Right lobe of liver (tissue), 6 donors: Measurements from ENCODE around the gene ACTN4. TPM values are rescaled to one million over a fixed set of nuclear protein-coding genes. Genes with fewer than 3 reads are reported as not detected.
A peak's percentile ranks its signal among the peaks of the same experiment; 100 is the strongest.

ENCODE experiments used
- ATAC-seq, 4 donors: fragments of 200-7000 bp; cut with Tn5 transposase; one replicate each; pipeline ENCODE4 v1.9.1; 2020; ENCODE audit warnings: mild to moderate bottlenecking in 4 of 4, moderate library complexity in 4 of 4
- DNase-seq, 3 donors: peaks; one replicate each; pipeline ENCODE4 v3.0.0-alpha.2; 2020
- H3K27ac ChIP-seq, 3 donors: fragments of 200-600 bp; one replicate each; pipeline ENCODE4 v1.8.0; 2022
- H3K27me3 ChIP-seq, 2 donors: fragments of 200-600 bp; one replicate each; pipeline ENCODE4 v1.8.0; 2022
- H3K36me3 ChIP-seq, 4 donors: fragments of 200-600 bp; sonication (generic) in 1 of 4; one replicate each; pipeline versions ENCODE4 v1.5.1 to v1.8.0; 2017 to 2022; ENCODE audit warnings: control low read depth in 1 of 4
- H3K4me1 ChIP-seq, 4 donors: fragments of 200-600 bp; sonication (generic) in 1 of 4; one replicate each; pipeline versions ENCODE4 v1.5.1 to v1.8.0; 2017 to 2022; ENCODE audit warnings: control low read depth in 1 of 4
- H3K4me3 ChIP-seq, 3 donors: fragments of 200-600 bp; one replicate each; pipeline ENCODE4 v1.8.0; 2022
- H3K9me3 ChIP-seq, 4 donors: fragments of 200-600 bp; sonication (generic) in 1 of 4; one replicate each; pipeline versions ENCODE4 v1.5.1 to v1.8.0; 2017 to 2022; ENCODE audit warnings: control low read depth in 1 of 4
- POLR2A ChIP-seq: fragments of 450-650 bp; IDR thresholded peaks from one replicate; pipeline ENCODE4 v1.6.1; 2017; ENCODE audit warnings: antibody characterized with exemption, mild to moderate bottlenecking
- WGBS: methylation state at CpG from one replicate; pipeline ENCODE4 v1.1.6; 2018; ENCODE audit warnings: low coverage, low lambda C conversion rate; ENCODE audit not compliant: insufficient coverage; ENCODE audit errors: missing lambda C conversion rate; 5-methylcytosine and 5-hydroxymethylcytosine counted together
- intact Hi-C, 2 donors: fragments of 100-400 bp; cut with DNase I; formaldehyde crosslinking; loops; one replicate each; pipeline versions ENCODE4 v1.11.2 to v1.14.1; 2022
- total RNA-seq, 6 experiments: library from RNA; depleted of rRNA in 2 of 6; stranded (reverse); fragments of >200 nt in 2 of 6; fragmentation: NEBNext Ultra II Directional in 3 of 6; extraction: Animal tissue kit (Norgen Biotek cat#: 25700) in 3 of 6; gene quantifications; one replicate each; pipeline versions ENCODE4 v1.1.0 to v1.2.4, GENCODE V29; 2016 to 2023
- TF ChIP-seq, protein P1 (sequence below), 4 donors: fragments of 200-600 bp in 3 of 4; fragments of 450-650 bp in 1 of 4; IDR thresholded peaks; one replicate each; pipeline versions ENCODE4 v1.5.1 to v1.8.0; 2016 to 2022; ENCODE audit warnings: antibody characterized with exemption in 4 of 4, mild to moderate bottlenecking in 2 of 4
- donor health status: DM: no; HTN: yes; CAD: no.
- donor health status: DM: no; HTN: no; CAD: no.
- donor health status: DM: no; HTN: no; CAD: no.
- donor health status: DM: no; HTN: yes; CAD: no.
- donor health status: DM: no; HTN: yes; CAD: no.

Gene ACTN4
- total RNA-seq, 6 experiments from 2014 or later, result 142 to 306 (median 201) TPM

DNA sequence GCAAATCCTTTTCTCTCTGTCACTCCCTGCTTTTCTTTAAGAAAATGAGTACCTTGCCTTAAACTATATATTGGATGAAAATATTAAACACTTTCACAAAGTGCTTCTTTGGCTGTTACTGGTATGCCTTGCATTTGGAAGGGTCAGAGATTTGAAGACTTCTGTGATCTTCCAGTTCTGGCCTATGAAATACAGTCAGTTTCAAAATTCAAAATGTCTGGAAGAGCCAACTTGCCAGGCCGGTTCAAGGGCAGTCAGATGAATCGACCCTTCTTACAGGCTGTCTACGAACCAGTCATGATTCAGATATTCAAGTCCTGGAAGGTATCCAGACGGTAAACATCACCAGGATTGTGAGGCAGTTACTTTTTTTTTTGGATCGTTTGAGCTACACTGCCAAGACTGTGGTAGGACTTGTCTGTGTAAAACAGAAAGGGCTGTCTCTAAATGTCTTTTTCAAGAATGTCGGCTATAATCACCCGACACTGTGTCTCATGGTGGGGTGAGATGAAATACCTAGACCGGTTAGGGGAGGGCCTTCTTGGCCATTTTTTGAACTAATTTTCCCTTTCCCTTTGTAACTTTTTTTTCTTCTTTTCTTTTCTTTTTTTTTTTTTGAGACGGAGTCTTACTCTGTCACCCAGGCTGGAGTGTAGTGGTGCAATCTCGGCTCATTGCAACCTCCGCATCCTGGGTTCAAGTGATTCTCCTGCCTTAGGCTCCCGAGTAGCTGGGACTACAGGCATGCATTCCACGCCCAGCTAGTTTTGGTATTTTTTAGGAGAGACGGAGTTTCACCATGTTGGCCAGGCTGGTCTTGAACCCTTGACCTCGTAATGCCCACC lies 11.2 kb downstream of the ACTN4 start:
- WGBS, result 24% methylated on average over 14 of the region's 15 CpGs
- Histone ChIP-seq H3K27ac (peak overlapping the region; percentile 59 to 94 (median 63)), H3K27me3 (no peaks in the 10 kb centered on the region), H3K4me3 (peak overlapping the region in 2 of 3 donors; percentile 2 to 7), H3K36me3 (peaks cover 0 to 4% (median 0%) of the 10 kb centered on the region in 4 donors), H3K9me3 (no peaks in the 10 kb centered on the region), H3K4me1 (peaks cover 0 to 94% (median 42%) of the 10 kb centered on the region in 4 donors)
- ATAC-seq (peak; percentile 75 to 83 (median 82)), DNase-seq (peak in 1 of 3 donors; percentile 63)
- intact Hi-C loops, result loop anchor here in 1 of 2 donors (10.0 kb wide), 1 partner anchor 46 kb away; no protein-coding TSS in a partner anchor
- TF ChIP-seq, protein P1, sequence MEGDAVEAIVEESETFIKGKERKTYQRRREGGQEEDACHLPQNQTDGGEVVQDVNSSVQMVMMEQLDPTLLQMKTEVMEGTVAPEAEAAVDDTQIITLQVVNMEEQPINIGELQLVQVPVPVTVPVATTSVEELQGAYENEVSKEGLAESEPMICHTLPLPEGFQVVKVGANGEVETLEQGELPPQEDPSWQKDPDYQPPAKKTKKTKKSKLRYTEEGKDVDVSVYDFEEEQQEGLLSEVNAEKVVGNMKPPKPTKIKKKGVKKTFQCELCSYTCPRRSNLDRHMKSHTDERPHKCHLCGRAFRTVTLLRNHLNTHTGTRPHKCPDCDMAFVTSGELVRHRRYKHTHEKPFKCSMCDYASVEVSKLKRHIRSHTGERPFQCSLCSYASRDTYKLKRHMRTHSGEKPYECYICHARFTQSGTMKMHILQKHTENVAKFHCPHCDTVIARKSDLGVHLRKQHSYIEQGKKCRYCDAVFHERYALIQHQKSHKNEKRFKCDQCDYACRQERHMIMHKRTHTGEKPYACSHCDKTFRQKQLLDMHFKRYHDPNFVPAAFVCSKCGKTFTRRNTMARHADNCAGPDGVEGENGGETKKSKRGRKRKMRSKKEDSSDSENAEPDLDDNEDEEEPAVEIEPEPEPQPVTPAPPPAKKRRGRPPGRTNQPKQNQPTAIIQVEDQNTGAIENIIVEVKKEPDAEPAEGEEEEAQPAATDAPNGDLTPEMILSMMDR (IDR thresholded peaks at IDR 0.05), result no peak
- TF ChIP-seq POLR2A, result peak; percentile 29

DNA sequence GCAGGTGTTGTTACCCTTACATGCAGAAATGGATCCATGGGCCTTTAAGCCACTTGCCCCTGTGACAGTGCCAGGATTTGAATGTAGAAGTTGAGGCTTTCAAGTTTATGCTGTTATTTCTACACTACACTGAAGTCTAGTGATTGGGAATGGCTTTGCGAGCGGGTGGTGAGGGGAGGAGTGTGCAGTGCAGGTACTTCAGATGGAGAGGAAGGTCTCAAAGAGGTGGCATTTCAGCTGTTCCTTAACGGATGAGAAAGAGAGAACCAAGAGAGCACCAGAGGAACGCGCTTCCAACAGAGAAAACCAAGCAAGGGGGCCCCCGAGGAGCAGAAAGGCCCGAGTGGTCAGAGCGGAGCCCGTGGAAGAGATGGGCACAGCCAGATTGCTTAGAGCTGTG lies 13.3 kb downstream of the ACTN4 start:
- no peak for TF ChIP-seq POLR2A
- intact Hi-C loops, result no loop called here
- H3K4me3 ChIP-seq, result no peak overlapping the region
- 82% methylated on average over 7 of the region's 9 CpGs for WGBS
- H3K36me3 ChIP-seq, result peaks cover 0 to 4% (median 0%) of the 10 kb centered on the region in 4 donors
- ATAC-seq (no peak), DNase-seq (no peak)
- peaks cover 0 to 94% (median 44%) of the 10 kb centered on the region in 4 donors for H3K4me1 ChIP-seq
- peak overlapping the region in 2 of 3 donors; percentile 63 to 94 for H3K27ac ChIP-seq
- H3K27me3 ChIP-seq, result no peaks in the 10 kb centered on the region
- H3K9me3 ChIP-seq, result no peaks in the 10 kb centered on the region

DNA sequence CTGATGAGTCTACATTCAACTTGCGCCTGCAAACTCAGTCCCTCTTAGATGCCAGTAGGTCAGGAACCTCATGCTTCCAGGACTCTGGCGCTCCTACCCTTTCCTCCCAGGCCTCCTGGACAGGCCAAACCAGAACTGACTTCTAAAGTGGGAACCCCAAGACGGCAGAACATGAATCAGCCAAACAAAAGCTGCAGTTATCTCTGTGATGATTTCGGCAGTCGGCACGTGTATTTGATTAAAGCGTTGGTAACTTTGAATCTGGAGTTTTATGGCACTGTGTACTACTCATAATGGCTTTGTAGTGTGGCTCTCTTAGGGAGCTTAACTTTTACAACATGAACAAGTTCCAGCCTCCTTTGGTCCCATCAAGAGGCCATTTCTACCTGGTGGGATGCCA lies 13.7 kb downstream of the ACTN4 start:
- intact Hi-C loops, result no loop called here
- H3K36me3 ChIP-seq, result peaks cover 0 to 4% (median 0%) of the 10 kb centered on the region in 4 donors
- peaks cover 0 to 94% (median 44%) of the 10 kb centered on the region in 4 donors for H3K4me1 ChIP-seq
- 47% methylated on average over 4 of the region's 7 CpGs for WGBS
- no peak for DNase-seq
- H3K27ac ChIP-seq, result peak overlapping the region in 2 of 3 donors; percentile 76 to 94
- no peaks in the 10 kb centered on the region for H3K9me3 ChIP-seq
- ATAC-seq, result no peak
- TF ChIP-seq POLR2A, result no peak
- TF ChIP-seq, protein P1 (IDR thresholded peaks at IDR 0.05), result no peak
- H3K4me3 ChIP-seq, result no peak overlapping the region
- no peaks in the 10 kb centered on the region for H3K27me3 ChIP-seq

DNA sequence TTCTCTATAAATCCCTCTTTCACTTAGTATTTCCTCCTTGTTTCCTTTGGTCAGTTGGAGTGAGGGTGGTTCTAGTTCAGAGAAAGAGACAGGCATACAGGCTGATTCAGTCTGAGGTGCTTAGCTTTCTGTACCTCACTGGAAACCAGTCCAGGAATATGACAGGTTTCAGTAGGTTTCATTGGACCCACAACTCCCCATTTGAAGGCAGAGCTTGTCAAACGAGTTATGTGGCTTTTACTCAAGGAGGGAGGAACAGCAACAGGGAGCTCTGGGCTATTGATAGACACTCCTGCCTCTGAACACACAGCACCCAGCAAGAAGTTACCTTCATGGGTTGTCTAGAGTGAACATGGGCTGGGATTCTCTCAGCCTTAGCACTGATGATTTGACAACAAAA lies 14.5 kb downstream of the ACTN4 start:
- Histone ChIP-seq H3K27me3 (no peaks in the 10 kb centered on the region), H3K27ac (peak overlapping the region; percentile 31 to 94 (median 76)), H3K4me3 (no peak overlapping the region), H3K36me3 (peaks cover 0 to 4% (median 0%) of the 10 kb centered on the region in 4 donors), H3K9me3 (no peaks in the 10 kb centered on the region), H3K4me1 (peaks cover 0 to 94% (median 47%) of the 10 kb centered on the region in 4 donors)
- no peak for DNase-seq
- 0% methylated on average over 1 of the region's 1 CpG for WGBS
- intact Hi-C loops, result no loop called here
- ATAC-seq, result no peak
- TF ChIP-seq, protein P1 (IDR thresholded peaks at IDR 0.05), result no peak
- no peak for TF ChIP-seq POLR2A
